ENCODE data around the gene NSDHL.

- TF ChIP-seq, protein P1, sequence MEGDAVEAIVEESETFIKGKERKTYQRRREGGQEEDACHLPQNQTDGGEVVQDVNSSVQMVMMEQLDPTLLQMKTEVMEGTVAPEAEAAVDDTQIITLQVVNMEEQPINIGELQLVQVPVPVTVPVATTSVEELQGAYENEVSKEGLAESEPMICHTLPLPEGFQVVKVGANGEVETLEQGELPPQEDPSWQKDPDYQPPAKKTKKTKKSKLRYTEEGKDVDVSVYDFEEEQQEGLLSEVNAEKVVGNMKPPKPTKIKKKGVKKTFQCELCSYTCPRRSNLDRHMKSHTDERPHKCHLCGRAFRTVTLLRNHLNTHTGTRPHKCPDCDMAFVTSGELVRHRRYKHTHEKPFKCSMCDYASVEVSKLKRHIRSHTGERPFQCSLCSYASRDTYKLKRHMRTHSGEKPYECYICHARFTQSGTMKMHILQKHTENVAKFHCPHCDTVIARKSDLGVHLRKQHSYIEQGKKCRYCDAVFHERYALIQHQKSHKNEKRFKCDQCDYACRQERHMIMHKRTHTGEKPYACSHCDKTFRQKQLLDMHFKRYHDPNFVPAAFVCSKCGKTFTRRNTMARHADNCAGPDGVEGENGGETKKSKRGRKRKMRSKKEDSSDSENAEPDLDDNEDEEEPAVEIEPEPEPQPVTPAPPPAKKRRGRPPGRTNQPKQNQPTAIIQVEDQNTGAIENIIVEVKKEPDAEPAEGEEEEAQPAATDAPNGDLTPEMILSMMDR (IDR thresholded peaks at IDR 0.05) = no peak
- TF ChIP-seq POLR2AphosphoS5 (IDR thresholded peaks at IDR 0.05) (no peak), POLR2A (IDR thresholded peaks at IDR 0.05) (no peak)
Measured at GRCh38 chrX:152871260-152871659, 40.4 kb downstream of the NSDHL start.

Data from prostate gland (tissue), 2 donors.